ENCODE results near the gene TBC1D21.

The TBC1D21 gene

GRCh38 chr15:73844356-73844755 is 29.0 kb upstream of the TBC1D21 start:
- Histone ChIP-seq H3K4me3 (no peak overlapping the region), H3K36me3 (no peaks in the 10 kb centered on the region), H3K27me3 (peaks cover 0 to 24% of the 10 kb centered on the region in 2 donors), H3K27ac (no peak overlapping the region), H3K4me1 (no peaks in the 10 kb centered on the region), H3K9me3 (no peaks in the 10 kb centered on the region)
- intact Hi-C loops (cut with DNase I; ENCODE audit: low total_unique reads): no loop called here
- no peak for DNase-seq
- TF ChIP-seq CTCF (IDR thresholded peaks at IDR 0.05): no peak

GRCh38 chr15:73845507-73845906 is 27.9 kb upstream of the TBC1D21 start:
- H3K27me3 ChIP-seq: peaks cover 0 to 23% of the 10 kb centered on the region in 2 donors
- no peak overlapping the region for H3K4me3 ChIP-seq
- H3K27ac ChIP-seq: no peak overlapping the region
- no peaks in the 10 kb centered on the region for H3K9me3 ChIP-seq
- H3K4me1 ChIP-seq: no peaks in the 10 kb centered on the region
- no peaks in the 10 kb centered on the region for H3K36me3 ChIP-seq
- no peak for TF ChIP-seq CTCF (IDR thresholded peaks at IDR 0.05)
- DNase-seq: no peak
- intact Hi-C loops (cut with DNase I; ENCODE audit: low total_unique reads): no loop called here

GRCh38 chr15:73845907-73846306 is 27.5 kb upstream of the TBC1D21 start:
- TF ChIP-seq CTCF (IDR thresholded peaks at IDR 0.05): no peak
- Histone ChIP-seq H3K9me3 (no peaks in the 10 kb centered on the region), H3K4me3 (no peak overlapping the region), H3K4me1 (no peaks in the 10 kb centered on the region), H3K27me3 (peaks cover 0 to 19% of the 10 kb centered on the region in 2 donors), H3K27ac (no peak overlapping the region), H3K36me3 (no peaks in the 10 kb centered on the region)
- no peak for DNase-seq
- intact Hi-C loops (cut with DNase I; ENCODE audit: low total_unique reads): no loop called here

- TF ChIP-seq CTCF (IDR thresholded peaks at IDR 0.05): no peak
- intact Hi-C loops (cut with DNase I; ENCODE audit: low total_unique reads): no loop called here
- H3K9me3 ChIP-seq: no peaks in the 10 kb centered on the region
- no peaks in the 10 kb centered on the region for H3K4me1 ChIP-seq
- no peak for DNase-seq
- H3K4me3 ChIP-seq: no peak overlapping the region
- H3K36me3 ChIP-seq: no peaks in the 10 kb centered on the region
- no peak overlapping the region for H3K27ac ChIP-seq
- peaks cover 0 to 24% of the 10 kb centered on the region in 2 donors for H3K27me3 ChIP-seq
These were observed 23.7 kb upstream of the TBC1D21 start for GRCh38 chr15:73849641-73850040.

GRCh38 chr15:73850228-73850627 is 23.1 kb upstream of the TBC1D21 start:
- Histone ChIP-seq H3K4me3 (no peak overlapping the region), H3K4me1 (no peaks in the 10 kb centered on the region), H3K27me3 (peaks cover 0 to 30% of the 10 kb centered on the region in 2 donors), H3K27ac (no peak overlapping the region), H3K9me3 (no peaks in the 10 kb centered on the region), H3K36me3 (no peaks in the 10 kb centered on the region)
- DNase-seq: no peak
- TF ChIP-seq CTCF (IDR thresholded peaks at IDR 0.05): no peak
- intact Hi-C loops (cut with DNase I; ENCODE audit: low total_unique reads): no loop called here

- peaks cover 0 to 2% (median 0%) of the 10 kb centered on the region in 4 donors for H3K4me1 ChIP-seq
- no peak overlapping the region for H3K27ac ChIP-seq
- no peaks in the 10 kb centered on the region for H3K9me3 ChIP-seq
- no peak overlapping the region for H3K4me3 ChIP-seq
- intact Hi-C loops (cut with DNase I; ENCODE audit: low total_unique reads): no loop called here
- DNase-seq: no peak
- no peaks in the 10 kb centered on the region for H3K36me3 ChIP-seq
- H3K27me3 ChIP-seq: peaks cover 0 to 36% of the 10 kb centered on the region in 2 donors
- TF ChIP-seq CTCF (IDR thresholded peaks at IDR 0.05): no peak
These were observed 21.7 kb upstream of the TBC1D21 start for GRCh38 chr15:73851689-73852088.
